ENCODE data around the gene GSG1L. TPM values are rescaled to one million over a fixed set of nuclear protein-coding genes. Genes with fewer than 3 reads are reported as not detected.

GSG1L gene
- total RNA-seq, 1 donor from 2014 or later: 1.6 TPM

DNA sequence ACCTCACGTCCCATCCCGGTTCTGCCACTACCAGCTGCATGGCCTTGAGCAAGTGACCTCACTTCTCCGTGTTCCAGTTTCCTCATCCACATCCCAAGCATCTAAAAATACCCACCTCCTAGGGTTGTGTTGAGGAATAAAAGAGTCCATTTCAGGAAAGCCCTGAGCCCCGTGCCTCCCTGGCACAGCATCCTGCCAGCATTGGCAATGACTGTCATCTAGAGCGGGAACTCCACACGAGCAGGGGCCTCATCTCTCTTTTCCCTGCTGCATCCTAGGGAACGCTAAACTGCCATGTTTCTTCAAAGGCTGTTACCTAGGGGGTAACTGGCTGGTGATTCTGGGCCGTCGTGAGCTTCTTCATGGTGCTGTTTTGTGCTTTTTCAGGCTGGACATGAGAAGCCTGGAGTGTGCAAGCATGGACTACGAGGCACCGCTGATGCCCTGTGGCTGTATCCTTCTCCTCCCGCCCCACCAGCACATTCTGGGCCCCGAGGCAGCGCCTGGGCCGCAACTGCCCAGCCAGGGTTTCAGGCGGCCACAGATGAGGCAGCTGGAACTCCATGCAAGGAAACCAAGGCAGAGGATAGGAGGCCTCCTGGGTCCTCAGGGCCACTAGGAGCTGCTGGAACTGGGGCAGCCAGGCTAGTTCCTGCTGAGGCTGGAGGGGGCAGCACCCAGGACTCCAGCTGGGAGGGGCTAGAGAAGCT, 292.2 kb downstream of the GSG1L start:
- peaks cover 39% of the 10 kb centered on the region for H3K36me3 ChIP-seq
- no peak for DNase-seq
- H3K27ac ChIP-seq: no peak overlapping the region
- H3K4me3 ChIP-seq: no peak overlapping the region
- no peaks in the 10 kb centered on the region for H3K4me1 ChIP-seq
- intact Hi-C loops (cut with DNase I): no loop called here
- H3K27me3 ChIP-seq: no peaks in the 10 kb centered on the region
- ATAC-seq: no peak
- TF ChIP-seq, protein P1, sequence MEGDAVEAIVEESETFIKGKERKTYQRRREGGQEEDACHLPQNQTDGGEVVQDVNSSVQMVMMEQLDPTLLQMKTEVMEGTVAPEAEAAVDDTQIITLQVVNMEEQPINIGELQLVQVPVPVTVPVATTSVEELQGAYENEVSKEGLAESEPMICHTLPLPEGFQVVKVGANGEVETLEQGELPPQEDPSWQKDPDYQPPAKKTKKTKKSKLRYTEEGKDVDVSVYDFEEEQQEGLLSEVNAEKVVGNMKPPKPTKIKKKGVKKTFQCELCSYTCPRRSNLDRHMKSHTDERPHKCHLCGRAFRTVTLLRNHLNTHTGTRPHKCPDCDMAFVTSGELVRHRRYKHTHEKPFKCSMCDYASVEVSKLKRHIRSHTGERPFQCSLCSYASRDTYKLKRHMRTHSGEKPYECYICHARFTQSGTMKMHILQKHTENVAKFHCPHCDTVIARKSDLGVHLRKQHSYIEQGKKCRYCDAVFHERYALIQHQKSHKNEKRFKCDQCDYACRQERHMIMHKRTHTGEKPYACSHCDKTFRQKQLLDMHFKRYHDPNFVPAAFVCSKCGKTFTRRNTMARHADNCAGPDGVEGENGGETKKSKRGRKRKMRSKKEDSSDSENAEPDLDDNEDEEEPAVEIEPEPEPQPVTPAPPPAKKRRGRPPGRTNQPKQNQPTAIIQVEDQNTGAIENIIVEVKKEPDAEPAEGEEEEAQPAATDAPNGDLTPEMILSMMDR (IDR thresholded peaks at IDR 0.05): no peak
- no peaks in the 10 kb centered on the region for H3K9me3 ChIP-seq

DNA sequence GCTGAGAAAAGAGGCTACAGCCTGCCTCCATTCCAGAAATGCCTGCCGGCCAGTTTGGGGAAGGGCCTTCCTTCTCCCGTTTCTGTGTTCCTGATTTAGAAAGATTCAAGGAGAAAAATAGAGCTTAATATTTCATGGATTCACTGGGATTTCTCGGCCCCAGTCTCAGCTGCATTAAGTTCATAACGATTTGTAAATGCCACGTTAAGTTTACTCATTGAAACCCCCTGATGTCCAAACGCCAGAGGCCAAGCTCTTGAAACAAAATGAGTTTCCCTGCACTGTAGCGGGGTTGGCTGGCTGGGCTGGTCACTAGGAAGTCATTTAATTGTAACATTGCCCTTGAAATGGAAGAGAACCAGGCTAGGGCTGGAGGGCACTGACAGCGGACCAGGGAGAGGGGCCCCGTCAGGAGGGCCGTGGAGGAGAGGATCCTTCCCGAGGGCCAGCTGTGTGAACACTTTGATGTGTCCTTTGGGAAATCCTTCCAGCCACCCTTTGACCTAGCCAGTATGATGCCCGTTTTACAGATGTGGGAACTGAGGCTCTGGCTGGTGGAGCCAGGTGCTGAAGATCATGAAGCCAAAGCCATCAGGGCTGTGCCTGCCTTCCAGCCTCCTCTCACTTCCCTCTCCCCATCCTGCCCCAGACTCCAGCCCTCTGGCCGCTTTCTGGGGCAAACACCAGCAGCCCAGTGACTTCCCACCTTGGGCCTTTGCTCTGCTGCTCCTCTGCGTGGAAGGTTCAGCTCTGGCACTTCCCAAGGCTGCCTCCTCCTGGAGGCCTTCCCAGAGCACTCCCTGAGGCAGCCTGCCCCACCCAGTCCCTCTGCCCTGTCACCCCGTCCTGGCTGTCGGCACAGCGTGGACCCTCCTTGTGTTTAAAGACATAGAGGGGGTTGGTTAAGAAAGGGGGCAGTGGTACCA, 293.0 kb downstream of the GSG1L start:
- no peak overlapping the region for H3K27ac ChIP-seq
- no peak overlapping the region for H3K4me3 ChIP-seq
- intact Hi-C loops (cut with DNase I): no loop called here
- H3K4me1 ChIP-seq: no peaks in the 10 kb centered on the region
- peaks cover 41% of the 10 kb centered on the region for H3K36me3 ChIP-seq
- no peaks in the 10 kb centered on the region for H3K27me3 ChIP-seq
- no peak for ATAC-seq
- TF ChIP-seq, protein P1 (IDR thresholded peaks at IDR 0.05): no peak
- DNase-seq: no peak
- no peaks in the 10 kb centered on the region for H3K9me3 ChIP-seq

DNA sequence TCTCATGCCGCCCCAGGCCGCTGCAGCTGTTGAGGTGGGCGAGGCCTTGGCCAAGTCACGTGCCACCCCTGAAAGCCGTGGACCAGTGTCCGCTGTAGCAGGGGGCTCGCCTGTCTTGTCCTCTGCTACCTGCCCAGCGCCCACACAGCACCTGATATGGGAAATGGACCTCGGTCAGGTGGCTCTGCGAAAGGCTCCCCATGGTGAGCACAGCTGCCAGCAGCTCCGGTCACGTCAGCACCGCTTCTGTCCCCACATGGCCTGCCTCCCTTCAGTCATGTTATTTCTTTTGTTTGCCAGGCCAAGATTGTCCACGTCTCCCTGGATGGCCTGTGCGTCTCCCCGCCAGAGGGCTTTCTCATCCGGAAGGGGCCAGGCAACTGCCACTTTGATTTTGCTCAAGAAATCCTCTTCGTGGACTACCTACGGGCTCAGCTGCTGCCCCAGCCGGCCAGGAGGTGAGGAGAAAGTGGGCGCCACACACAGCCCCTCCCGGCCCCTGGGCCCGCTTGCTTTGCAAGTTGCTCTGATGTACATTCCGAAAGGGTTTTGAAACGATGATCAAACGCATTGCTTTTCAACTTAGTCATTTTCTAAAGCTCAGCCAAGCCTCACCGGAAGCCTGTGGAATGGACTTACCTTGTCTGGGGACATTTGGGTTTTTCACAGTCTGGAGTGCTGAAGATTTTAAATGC, 293.8 kb downstream of the GSG1L start:
- no peaks in the 10 kb centered on the region for H3K27me3 ChIP-seq
- peak; percentile 53 for DNase-seq
- H3K4me1 ChIP-seq: no peaks in the 10 kb centered on the region
- TF ChIP-seq, protein P1 (IDR thresholded peaks at IDR 0.05): no peak
- no peaks in the 10 kb centered on the region for H3K9me3 ChIP-seq
- intact Hi-C loops (cut with DNase I): no loop called here
- H3K27ac ChIP-seq: no peak overlapping the region
- peaks cover 45% of the 10 kb centered on the region for H3K36me3 ChIP-seq
- no peak overlapping the region for H3K4me3 ChIP-seq
- ATAC-seq: no peak

DNA sequence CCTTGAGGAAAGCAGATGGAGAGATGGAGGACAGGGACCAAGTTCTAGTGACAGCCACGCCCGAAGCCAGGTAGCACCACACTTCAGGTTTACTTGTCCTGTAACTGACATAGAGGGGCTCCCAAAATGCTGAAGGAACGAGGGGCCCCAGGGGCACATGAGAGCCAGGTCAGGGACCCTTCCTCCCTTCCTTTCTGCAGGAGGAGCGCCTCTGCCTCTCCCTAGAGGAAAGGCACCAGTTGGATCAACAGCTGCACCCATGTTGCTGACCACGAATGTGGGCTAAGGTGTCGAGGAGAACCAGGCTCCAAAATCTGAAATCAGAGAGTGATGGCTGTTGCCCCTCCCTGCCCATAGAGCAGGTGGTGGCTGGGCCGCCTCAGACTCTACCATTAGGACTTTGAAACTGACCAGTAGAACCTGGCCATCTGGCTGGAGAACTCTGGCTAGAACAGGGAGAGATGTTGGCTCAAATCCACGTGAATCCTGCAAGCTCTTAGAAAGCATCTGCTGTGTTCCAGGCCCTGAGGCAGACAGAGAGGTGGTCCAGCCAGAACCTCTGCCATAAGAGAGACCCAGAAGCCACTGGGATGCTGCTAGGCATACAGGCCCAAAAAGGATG, 294.8 kb downstream of the GSG1L start:
- H3K36me3 ChIP-seq: peaks cover 47% of the 10 kb centered on the region

More for the DNA sequence above, 294.8 kb downstream of the GSG1L start:
- Histone ChIP-seq H3K4me3 (no peak overlapping the region), H3K27ac (no peak overlapping the region), H3K27me3 (no peaks in the 10 kb centered on the region), H3K9me3 (no peaks in the 10 kb centered on the region), H3K4me1 (no peaks in the 10 kb centered on the region)
- TF ChIP-seq, protein P1 (IDR thresholded peaks at IDR 0.05): no peak
- ATAC-seq (no peak), DNase-seq (peak; percentile 37)
- intact Hi-C loops (cut with DNase I): no loop called here

Data from upper lobe of right lung (tissue), 1 donor.